GM18511 (cell line): ENCODE data around the gene HYDIN.

Experiments
- ATAC-seq: cut with Tn5 transposase; IDR thresholded peaks from one replicate; pipeline ENCODE4 v1.9.1; 2021; ENCODE audit warnings: mild to moderate bottlenecking, moderate library complexity; ENCODE audit not compliant: unreplicated experiment

Gene HYDIN

GRCh38 chr16:70793851-70794502, 436.5 kb downstream of the HYDIN start:
- peak; percentile 64 for ATAC-seq

GRCh38 chr16:70790815-70791214, 439.7 kb downstream of the HYDIN start:
- no peak for ATAC-seq

- no peak for ATAC-seq
Measured at GRCh38 chr16:70789595-70790447, 440.7 kb downstream of the HYDIN start.

- ATAC-seq, result peak; percentile 35
Measured at GRCh38 chr16:70788668-70789594, 441.6 kb downstream of the HYDIN start.

- no peak for ATAC-seq
Measured at GRCh38 chr16:70786020-70786755, 444.3 kb downstream of the HYDIN start.

GRCh38 chr16:70784692-70785555, 445.6 kb downstream of the HYDIN start:
- ATAC-seq, result no peak

- no peak for ATAC-seq
Measured at GRCh38 chr16:70782237-70782636, 448.3 kb downstream of the HYDIN start.

- ATAC-seq, result no peak
Measured at GRCh38 chr16:70781800-70782199, 448.7 kb downstream of the HYDIN start.

GRCh38 chr16:70780546-70780945, 450.0 kb downstream of the HYDIN start:
- ATAC-seq, result no peak

GRCh38 chr16:70779361-70779760, 451.2 kb downstream of the HYDIN start:
- ATAC-seq, result no peak

GRCh38 chr16:70778901-70779309, 451.6 kb downstream of the HYDIN start:
- no peak for ATAC-seq

GRCh38 chr16:70777973-70778406, 452.5 kb downstream of the HYDIN start:
- ATAC-seq, result no peak

GRCh38 chr16:70777496-70777895, 453.0 kb downstream of the HYDIN start:
- ATAC-seq, result no peak

- ATAC-seq, result no peak
Measured at GRCh38 chr16:70775399-70775798, 455.1 kb downstream of the HYDIN start.

- no peak for ATAC-seq
Measured at GRCh38 chr16:70774261-70774660, 456.3 kb downstream of the HYDIN start.

GRCh38 chr16:70772493-70772892, 458.0 kb downstream of the HYDIN start:
- ATAC-seq, result no peak

- ATAC-seq, result no peak
Measured at GRCh38 chr16:70770626-70771552, 459.6 kb downstream of the HYDIN start.

- no peak for ATAC-seq
Measured at GRCh38 chr16:70770291-70770625, 460.3 kb downstream of the HYDIN start.

GRCh38 chr16:70769761-70770160, 460.8 kb downstream of the HYDIN start:
- ATAC-seq, result no peak
